ENCODE data around the gene PGLYRP2.

Gene PGLYRP2

GRCh38 chr19:15439821-15440641 is 39.3 kb downstream of the PGLYRP2 start:
- DNase-seq (ENCODE audit: low read depth) = no peak

GRCh38 chr19:15439078-15439799 is 40.1 kb downstream of the PGLYRP2 start:
- no peak for DNase-seq (ENCODE audit: low read depth)

- no peak for DNase-seq (ENCODE audit: low read depth)
Observed at GRCh38 chr19:15438577-15438976, 40.7 kb downstream of the PGLYRP2 start.

GRCh38 chr19:15438124-15438496 is 41.2 kb downstream of the PGLYRP2 start:
- no peak for DNase-seq (ENCODE audit: low read depth)

GRCh38 chr19:15437355-15438123 is 41.8 kb downstream of the PGLYRP2 start:
- no peak for DNase-seq (ENCODE audit: low read depth)

GRCh38 chr19:15436826-15437110 is 42.5 kb downstream of the PGLYRP2 start:
- DNase-seq (ENCODE audit: low read depth) = no peak

- no peak for DNase-seq (ENCODE audit: low read depth)
Observed at GRCh38 chr19:15436012-15436825, 43.1 kb downstream of the PGLYRP2 start.

GRCh38 chr19:15433519-15434069 is 45.7 kb downstream of the PGLYRP2 start:
- no peak for DNase-seq (ENCODE audit: low read depth)

- peak; percentile 89 for DNase-seq (ENCODE audit: low read depth)
Observed at GRCh38 chr19:15432629-15433518, 46.4 kb downstream of the PGLYRP2 start.

GRCh38 chr19:15432018-15432494 is 47.2 kb downstream of the PGLYRP2 start:
- no peak for DNase-seq (ENCODE audit: low read depth)

GRCh38 chr19:15431396-15432017 is 47.8 kb downstream of the PGLYRP2 start:
- no peak for DNase-seq (ENCODE audit: low read depth)

GRCh38 chr19:15430526-15431120 is 48.7 kb downstream of the PGLYRP2 start:
- no peak for DNase-seq (ENCODE audit: low read depth)

- no peak for DNase-seq (ENCODE audit: low read depth)
Observed at GRCh38 chr19:15429825-15430467, 49.4 kb downstream of the PGLYRP2 start.

GRCh38 chr19:15428956-15429824 is 50.1 kb downstream of the PGLYRP2 start:
- no peak for DNase-seq (ENCODE audit: low read depth)

GRCh38 chr19:15427991-15428471 is 51.3 kb downstream of the PGLYRP2 start:
- no peak for DNase-seq (ENCODE audit: low read depth)

- no peak for DNase-seq (ENCODE audit: low read depth)
Observed at GRCh38 chr19:15427350-15427700, 52.0 kb downstream of the PGLYRP2 start.

GRCh38 chr19:15426485-15427349 is 52.6 kb downstream of the PGLYRP2 start:
- no peak for DNase-seq (ENCODE audit: low read depth)

Measured in activated T-cell treated with anti-CD3 and anti-CD28 coated beads for 1 hour (primary cell).